Upper lobe of right lung (tissue), 1 donor: Measurements from ENCODE around the gene CLPTM1. TPM values are rescaled to one million over a fixed set of nuclear protein-coding genes. Genes with fewer than 3 reads are reported as not detected.
"Not testable (repeated sequence)": the region's sequence is repeated elsewhere in the genome, so short reads cannot be mapped to it uniquely, and the experiment has no call there.

Experiments used
- ATAC-seq: fragments of 200-7000 bp; cut with Tn5 transposase; one replicate; pipeline ENCODE4 v1.9.1; 2020; ENCODE audit warnings: mild to moderate bottlenecking, moderate library complexity
- DNase-seq: peaks from one replicate; pipeline ENCODE4 v3.0.0-alpha.2; 2020
- H3K27ac ChIP-seq: fragments of 200-600 bp; one replicate; pipeline ENCODE4 v1.8.0; 2022
- H3K27me3 ChIP-seq: fragments of 200-600 bp; one replicate; pipeline ENCODE4 v1.8.0; 2022; ENCODE audit warnings: mild to moderate bottlenecking
- H3K36me3 ChIP-seq: fragments of 200-600 bp; one replicate; pipeline ENCODE4 v1.8.0; 2022
- H3K4me1 ChIP-seq: fragments of 200-600 bp; one replicate; pipeline ENCODE4 v1.8.0; 2022
- H3K4me3 ChIP-seq: fragments of 200-600 bp; one replicate; pipeline ENCODE4 v1.8.0; 2022; ENCODE audit warnings: mild to moderate bottlenecking
- H3K9me3 ChIP-seq: fragments of 200-600 bp; one replicate; pipeline ENCODE4 v1.8.0; 2022
- CTCF ChIP-seq: fragments of 200-600 bp; IDR thresholded peaks from one replicate; pipeline ENCODE4 v1.8.0; 2022; ENCODE audit warnings: antibody characterized with exemption
- intact Hi-C: fragments of 100-400 bp; cut with DNase I; formaldehyde crosslinking; loops from one replicate; pipeline ENCODE4 v1.11.0; 2022
- total RNA-seq: library from RNA; stranded (reverse); fragmentation: NEBNext Ultra II Directional; extraction: Animal tissue kit (Norgen Biotek cat#: 25700); gene quantifications from one replicate; pipeline ENCODE4 v1.2.1, GENCODE V29; 2021
- donor health status: DM: no; HTN: yes; CAD: no; lungs with severe emphysema.

CLPTM1 gene
- total RNA-seq, 1 donor from 2014 or later = 103 TPM

GRCh38 chr19:44993526-44993925 lies 38.3 kb downstream of the CLPTM1 start:
- no peak for ATAC-seq

GRCh38 chr19:44993926-44994537 lies 38.9 kb downstream of the CLPTM1 start:
- intact Hi-C loops = no loop called here
- no peaks in the 10 kb centered on the region for H3K4me1 ChIP-seq
- no peak overlapping the region for H3K27ac ChIP-seq
- peaks cover 31% of the 10 kb centered on the region for H3K36me3 ChIP-seq
- ATAC-seq = no peak
- DNase-seq = no peak
- no peak overlapping the region for H3K4me3 ChIP-seq
- no peaks in the 10 kb centered on the region for H3K27me3 ChIP-seq
- H3K9me3 ChIP-seq = no peaks in the 10 kb centered on the region
- TF ChIP-seq CTCF = no peak

More at GRCh38 chr19:44993526-44993925, 38.3 kb downstream of the CLPTM1 start:
- H3K9me3 ChIP-seq = no peaks in the 10 kb centered on the region
- H3K36me3 ChIP-seq = peaks cover 36% of the 10 kb centered on the region
- no peaks in the 10 kb centered on the region for H3K27me3 ChIP-seq
- TF ChIP-seq CTCF = no peak
- no peak overlapping the region for H3K27ac ChIP-seq
- intact Hi-C loops = no loop called here
- no peak overlapping the region for H3K4me3 ChIP-seq
- DNase-seq = no peak
- H3K4me1 ChIP-seq = no peaks in the 10 kb centered on the region

GRCh38 chr19:44998025-44998424 lies 42.8 kb downstream of the CLPTM1 start:
- H3K9me3 ChIP-seq = no peaks in the 10 kb centered on the region
- no peaks in the 10 kb centered on the region for H3K36me3 ChIP-seq
- H3K27me3 ChIP-seq = no peaks in the 10 kb centered on the region
- no peak for ATAC-seq
- peaks cover 10% of the 10 kb centered on the region for H3K4me1 ChIP-seq
- H3K4me3 ChIP-seq = no peak overlapping the region
- TF ChIP-seq CTCF = no peak
- no peak for DNase-seq
- intact Hi-C loops = no loop called here
- H3K27ac ChIP-seq = no peak overlapping the region

- ATAC-seq, H3K36me3 ChIP-seq, H3K27me3 ChIP-seq, DNase-seq, H3K9me3 ChIP-seq, H3K27ac ChIP-seq, intact Hi-C loops, H3K4me3 ChIP-seq, H3K4me1 ChIP-seq: not testable (repeated sequence)
Measured at GRCh38 chr19:44999131-44999925, 44.1 kb downstream of the CLPTM1 start.

GRCh38 chr19:45000665-45001064 lies 45.5 kb downstream of the CLPTM1 start:
- H3K4me1 ChIP-seq, H3K27me3 ChIP-seq, H3K36me3 ChIP-seq, ATAC-seq, H3K9me3 ChIP-seq, intact Hi-C loops, DNase-seq: not testable (repeated sequence)
- peak overlapping the region; percentile 24 for H3K27ac ChIP-seq
- H3K4me3 ChIP-seq = peak overlapping the region; percentile 76

GRCh38 chr19:45001087-45001739 lies 46.0 kb downstream of the CLPTM1 start, which contains the start of gene RELB:
TSS of gene RELB (plus strand) at chr19:45001464. CDS start at chr19:45001580, 116 bp downstream.
- H3K27me3 ChIP-seq = no peaks in the 10 kb centered on the region
- H3K4me1 ChIP-seq = peaks cover 10% of the 10 kb centered on the region
- H3K36me3 ChIP-seq = peaks cover 2% of the 10 kb centered on the region
- peak; percentile 98 for DNase-seq
- no peak for TF ChIP-seq CTCF
- ATAC-seq = peak; percentile 64
- peak within 1 kb of the TSS; percentile 92 for H3K27ac ChIP-seq
- peak within 1 kb of the TSS; percentile 76 for H3K4me3 ChIP-seq
- H3K9me3 ChIP-seq = no peaks in the 10 kb centered on the region
- intact Hi-C loops = no loop called here
